Amniotic stem cell (primary cell): Measurements from ENCODE around the gene RIPOR3.
"Not testable (repeated sequence)": the region's sequence is repeated elsewhere in the genome, so short reads cannot be mapped to it uniquely, and the experiment has no call there.

Experiments used
- DNase-seq: peaks from one replicate; lab custom pipeline; 2025; lab: John Stamatoyannopoulos, UW

Gene RIPOR3

DNA sequence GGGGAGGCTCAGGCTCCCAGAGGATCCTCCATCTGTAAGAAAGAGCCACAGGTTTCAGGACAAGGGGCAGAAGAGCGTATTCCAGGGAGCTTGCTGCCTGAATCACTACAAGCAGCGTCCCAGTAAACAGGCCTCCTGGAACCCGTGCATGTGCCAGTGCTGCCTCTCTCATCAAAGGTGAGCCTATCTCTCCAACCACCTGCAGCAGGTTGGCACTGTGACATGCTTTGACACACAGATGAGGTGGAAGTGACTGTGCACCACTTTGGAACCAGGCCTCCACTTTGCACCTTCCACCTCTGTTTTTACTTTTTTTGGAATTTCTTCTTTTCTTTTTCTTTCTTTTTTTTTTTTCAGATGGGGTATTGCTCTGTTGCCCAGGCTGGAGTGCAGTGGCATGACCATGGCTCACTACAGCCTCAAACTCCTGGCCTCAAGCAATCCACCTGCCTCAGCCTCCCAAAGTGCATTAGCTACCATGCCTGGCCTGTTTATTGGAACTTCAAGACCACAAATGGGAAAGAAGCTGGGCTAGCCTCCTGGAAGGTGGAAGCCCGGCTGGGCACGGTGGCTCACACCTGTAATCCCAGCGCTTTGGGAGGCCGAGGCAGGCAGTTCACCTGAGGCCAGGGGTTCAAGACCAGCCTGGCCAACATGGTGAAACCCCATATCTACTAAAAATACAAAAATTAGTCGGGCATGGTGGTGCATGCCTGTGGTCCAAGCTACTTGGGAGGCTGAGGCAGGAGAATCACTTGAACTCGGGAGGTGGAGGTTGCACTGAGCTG is 12.5 kb upstream of the RIPOR3 start:
- DNase-seq: not testable (repeated sequence)

DNA sequence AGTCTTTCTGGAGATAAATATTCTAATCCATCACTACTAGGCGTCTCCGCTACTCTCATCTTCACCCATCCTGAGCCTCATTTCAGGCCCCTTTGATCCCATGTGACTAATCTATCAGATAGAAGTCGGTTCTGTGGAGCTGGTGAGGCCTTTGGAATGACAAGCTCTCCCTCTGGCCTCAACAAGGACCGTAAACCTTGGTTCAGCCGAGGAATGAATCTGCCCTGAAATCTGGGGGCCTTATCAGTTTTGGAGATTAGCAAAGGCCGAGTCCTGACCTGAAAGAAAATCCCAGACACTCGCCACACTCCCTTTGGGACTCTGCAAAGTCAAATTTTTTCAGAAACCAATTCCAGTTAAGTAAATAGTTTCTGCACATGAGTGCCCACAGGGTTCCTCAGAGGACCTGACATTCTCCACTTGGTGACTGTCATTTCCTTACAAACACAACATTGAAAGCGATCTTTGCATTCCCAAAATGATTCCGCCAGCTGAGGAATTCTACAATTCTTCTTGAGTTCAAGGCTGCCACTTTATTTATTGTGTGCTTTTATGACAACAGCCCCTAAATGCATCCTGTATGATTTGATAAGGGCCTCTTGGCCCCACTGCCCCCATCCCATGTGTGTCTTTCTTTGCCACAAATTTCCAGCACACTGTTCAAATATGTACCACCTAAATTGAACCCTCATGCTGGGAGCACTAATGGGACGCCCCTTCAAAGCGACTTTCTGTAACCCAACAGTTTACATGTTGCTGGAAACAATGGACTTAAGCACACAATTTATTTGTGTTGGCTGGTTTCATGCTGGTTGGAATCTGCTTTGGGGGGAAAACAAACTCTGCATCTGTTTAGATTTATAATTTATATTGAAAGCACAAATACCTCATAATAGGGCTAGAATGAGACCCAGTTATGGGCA is 10.0 kb upstream of the RIPOR3 start:
- no peak for DNase-seq

- no peak for DNase-seq
Observed at GRCh38 chr20:50699688-50700087, 8.3 kb upstream of the RIPOR3 start.

DNA sequence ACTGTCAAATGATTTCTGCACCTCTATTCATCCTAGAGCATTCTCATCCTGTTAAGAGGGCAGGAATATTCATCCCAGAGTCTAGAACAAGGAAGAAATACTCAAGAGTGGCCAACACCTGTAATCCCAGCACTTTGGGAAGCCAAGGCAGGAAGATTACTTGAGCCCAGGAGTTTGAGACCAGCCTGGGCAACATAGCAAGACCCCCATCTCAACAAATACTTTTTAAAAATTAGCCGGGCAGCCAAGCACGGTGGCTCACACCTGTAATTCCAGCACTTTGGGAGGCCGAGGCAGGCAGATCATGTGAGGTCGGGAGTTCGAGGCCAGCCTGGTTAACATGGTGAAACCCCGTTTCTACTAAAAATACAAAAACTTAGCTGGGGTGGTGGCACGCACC is 6.9 kb upstream of the RIPOR3 start:
- not testable (repeated sequence) for DNase-seq

DNA sequence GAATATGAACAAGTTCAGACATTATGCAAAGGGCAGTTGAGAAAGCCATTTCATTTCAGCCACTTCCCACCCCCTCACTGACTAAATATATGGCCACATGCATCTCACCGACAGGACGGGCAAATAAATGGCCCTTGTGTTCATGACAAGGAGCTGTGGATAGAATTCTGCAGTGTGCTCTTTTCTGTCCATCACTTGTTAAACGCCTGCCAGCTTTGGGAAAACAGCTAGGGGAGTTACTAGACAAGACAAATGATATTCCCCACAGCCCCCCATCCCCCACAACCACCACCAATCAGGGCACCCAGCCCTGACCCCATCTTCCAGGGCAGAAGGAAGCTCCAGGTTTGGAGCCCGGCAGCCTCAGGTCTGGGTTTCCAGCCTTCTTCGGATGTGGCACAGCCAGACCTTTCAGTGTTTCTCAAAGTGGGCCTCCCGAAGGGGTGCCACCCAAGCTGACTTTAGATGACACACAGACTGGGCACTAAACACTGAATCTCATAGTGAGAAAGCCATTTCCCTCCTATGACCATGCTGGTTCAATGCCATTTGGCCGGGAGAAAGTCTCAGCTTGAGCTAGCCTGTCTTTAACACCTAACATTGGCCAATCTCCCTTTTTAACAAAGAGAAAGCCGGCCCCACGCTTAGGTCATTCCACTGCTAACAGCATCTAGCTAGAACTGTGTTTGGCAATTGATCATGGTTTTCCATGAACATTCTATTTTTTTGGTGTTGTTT is 4.0 kb upstream of the RIPOR3 start:
- no peak for DNase-seq

- DNase-seq: no peak
Observed at GRCh38 chr20:50694379-50695134, 3.2 kb upstream of the RIPOR3 start.

- no peak for DNase-seq
Observed at GRCh38 chr20:50693001-50693400, 1.7 kb upstream of the RIPOR3 start.

GRCh38 chr20:50692552-50692933 is 1.2 kb upstream of the RIPOR3 start:
- no peak for DNase-seq

GRCh38 chr20:50691573-50692551 is 520 bp upstream of the RIPOR3 start:
- no peak for DNase-seq

DNA sequence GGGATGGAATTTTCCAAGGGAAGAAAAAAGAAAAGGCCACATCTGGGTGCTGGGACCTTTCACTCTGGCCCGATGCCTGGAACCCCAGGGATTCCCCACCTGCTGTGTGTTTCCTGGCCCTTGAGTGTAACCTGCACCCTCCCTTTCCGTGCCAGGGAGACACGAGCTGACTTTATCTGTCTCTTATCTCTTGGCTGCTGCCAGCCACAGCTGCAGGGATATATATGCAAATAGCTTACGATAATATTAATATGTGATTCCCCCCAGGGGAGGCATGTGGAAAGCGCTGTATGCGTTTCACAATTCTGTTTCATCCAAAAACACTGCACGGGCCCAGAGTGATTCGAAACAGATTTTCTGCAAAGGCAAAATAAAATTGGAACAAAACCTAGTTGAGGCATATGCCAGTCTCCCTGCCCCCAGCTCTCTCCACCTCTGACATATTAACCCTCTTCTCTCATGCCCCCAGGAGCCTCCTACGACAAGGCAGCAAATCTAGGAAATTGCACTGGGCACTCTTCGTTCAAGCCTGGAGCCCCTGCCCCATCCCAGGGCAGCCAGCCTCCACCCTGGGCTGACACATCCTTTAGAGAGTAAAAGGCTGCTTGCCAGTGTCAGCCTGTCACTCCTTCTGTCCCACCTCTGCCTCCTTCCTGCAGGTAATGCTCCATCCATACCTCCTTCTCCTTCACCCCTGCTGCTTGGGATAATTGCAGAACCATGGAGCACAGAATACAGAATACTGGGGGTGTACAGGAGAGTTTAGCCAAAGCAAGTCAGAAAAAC is 1.3 kb downstream of the RIPOR3 start:
- no peak for DNase-seq

DNA sequence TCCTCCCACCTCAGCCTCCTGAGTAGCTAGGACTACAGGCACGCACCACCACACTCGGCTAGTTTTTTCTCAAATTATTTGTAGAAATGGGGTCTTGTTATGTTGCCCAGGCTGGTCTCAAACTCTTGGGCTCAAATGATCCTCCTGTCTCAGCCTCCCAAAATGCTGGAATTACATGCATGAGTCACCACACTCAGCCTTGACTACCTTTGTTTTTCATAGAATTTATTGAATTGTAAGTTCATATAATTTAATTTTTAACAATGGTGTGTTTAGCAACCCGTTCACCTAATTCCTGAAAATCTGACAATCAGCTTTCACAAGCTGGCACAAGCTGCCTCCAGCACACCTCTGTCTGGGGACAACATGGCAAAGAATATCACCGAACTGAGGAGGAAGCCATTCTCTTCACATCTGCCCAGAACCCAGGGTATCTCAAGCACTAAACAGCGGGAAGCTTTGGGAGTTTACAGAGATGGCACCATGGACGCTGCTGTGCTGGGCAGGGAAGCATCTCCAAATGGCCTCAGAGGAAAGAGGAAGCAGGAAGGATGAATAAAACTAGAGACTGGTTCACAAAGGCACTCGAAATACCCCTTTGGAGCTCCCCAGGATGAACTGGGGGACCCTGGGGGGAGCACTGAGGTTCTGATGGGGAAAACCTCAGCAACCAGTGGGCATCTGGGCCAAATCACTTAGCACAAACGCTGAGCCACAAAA is 2.9 kb downstream of the RIPOR3 start:
- DNase-seq: no peak

DNA sequence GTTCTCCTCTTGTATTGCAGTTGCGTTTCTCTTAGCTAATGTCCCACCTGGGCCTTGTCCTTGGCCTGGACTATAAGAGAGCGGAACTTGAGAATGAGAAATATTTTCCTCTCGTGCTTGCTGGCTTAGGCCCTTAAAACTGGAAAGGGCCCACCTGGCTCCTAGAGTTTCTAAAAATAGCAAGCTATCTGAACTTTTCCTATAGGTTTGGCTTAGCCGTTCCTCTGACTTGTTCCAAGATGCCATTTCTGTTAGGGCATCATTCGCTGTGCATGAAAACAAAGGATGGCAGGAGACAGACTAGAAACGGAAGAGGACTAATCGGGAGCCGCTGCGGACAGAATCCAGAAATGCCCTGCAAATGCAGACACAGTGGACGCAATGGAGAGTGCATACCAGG is 4.5 kb downstream of the RIPOR3 start:
- no peak for DNase-seq

DNA sequence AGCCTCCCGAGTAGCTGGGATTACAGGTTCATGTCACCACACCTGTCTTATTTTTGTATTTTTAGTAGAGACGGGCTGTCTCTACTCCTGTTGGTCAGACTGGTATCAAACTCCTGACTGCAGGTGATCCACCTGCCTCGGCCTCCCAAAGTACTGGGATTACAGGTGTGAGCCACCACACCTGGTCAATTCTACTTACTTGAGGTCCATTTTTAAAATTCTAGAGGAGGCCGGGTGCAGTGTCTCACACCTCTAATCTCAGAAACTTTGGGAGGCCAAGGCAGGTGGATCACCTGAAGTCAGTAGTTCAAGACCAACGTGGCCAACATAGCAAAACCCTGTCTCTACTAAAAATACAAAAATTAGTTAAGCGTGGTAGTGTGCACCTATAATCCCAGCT is 7.8 kb downstream of the RIPOR3 start:
- DNase-seq: no peak

GRCh38 chr20:50682947-50683530 is 8.3 kb downstream of the RIPOR3 start:
- no peak for DNase-seq

DNA sequence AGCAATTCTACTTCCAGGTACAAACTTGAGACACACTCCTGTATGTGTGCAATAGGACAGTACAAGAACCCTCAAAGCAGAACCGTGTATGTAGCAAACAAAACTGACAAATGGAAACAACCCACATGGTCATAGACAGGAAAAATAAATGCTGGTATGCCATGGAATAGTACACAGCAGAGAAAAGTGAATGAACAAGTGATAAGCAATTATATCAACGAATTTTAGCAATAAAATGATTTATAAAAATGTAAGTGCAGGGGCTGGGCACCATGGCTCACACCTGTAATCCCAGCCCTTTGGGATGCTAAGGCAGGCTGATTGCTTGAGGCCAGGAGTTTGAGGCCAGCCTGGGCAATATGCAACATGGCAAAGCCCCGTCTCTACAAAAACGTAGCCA is 9.3 kb downstream of the RIPOR3 start:
- DNase-seq: no peak

DNA sequence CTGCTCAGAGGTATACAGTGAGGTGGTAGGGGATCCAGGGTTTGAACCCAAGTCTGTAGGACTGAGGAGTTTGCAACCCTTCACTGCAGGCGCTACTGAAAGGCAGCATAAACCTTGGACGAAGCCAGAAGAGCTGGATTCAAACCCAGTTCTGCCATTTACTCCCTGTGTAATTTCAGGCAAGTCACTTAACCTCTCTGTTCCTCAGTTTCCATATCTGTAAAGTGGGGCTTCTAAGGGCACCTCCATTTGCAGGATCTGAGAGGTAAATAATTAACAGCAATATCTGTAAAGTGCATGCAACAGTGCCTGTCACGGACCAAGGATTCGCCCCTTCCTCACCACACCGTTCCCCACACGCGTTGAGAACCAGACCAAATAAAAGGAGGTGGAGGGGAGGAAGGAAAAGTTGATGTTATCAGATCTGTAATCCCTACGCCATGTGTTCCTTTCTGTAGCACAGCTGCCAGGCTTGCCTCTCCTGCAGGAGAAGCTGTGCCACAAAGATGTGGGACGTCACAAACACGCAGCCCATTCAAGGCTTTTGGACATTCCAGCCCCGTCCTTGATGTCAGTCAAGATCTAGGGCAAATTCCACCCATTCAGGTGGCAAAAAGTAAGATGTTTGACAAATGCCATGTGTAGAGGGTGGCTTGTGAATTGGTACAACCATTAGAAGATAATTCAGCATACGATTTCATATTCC is 9.8 kb downstream of the RIPOR3 start:
- DNase-seq: no peak

DNA sequence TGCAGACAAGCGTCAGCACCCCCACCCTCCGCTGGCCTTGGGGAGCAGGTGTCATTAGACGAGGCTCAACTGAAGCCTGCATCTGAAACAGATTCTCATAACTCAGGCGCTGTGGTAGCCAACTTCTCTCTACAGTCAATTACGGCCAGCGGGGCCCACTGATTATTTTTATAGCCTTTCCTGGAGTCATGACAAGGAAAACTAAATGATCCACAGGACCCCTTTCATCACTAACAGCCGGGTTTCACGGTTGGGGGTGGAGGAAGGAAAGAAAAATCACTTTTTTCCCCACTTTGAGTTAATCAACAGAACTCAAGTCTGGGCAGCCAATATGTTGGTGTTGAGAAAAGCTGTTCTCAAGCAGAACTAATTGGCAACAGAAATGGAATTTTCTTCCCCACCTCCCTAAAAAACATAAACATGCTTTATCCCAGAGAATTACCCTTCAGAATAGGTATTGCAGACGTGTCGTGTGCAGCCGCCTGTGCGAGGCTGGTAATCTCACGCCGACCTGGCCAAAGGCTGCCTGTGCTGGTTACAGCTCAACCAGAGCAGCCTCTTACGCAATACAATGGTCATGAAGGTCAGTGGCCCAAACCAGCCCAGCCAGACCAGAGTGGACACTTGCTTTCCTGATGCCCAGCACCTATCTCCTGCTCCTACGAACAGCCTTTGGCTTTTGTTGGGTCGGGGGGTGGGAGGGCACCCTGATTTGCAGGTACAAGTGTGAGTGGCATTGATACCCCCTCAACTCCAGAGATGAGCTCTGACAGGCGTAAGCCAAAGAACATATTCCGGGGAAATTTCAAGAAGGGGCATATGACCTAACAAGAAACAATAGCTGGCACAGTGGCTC is 11.0 kb downstream of the RIPOR3 start:
- DNase-seq: no peak
